Adrenal gland (tissue), 12 donors: Measurements from ENCODE around the gene COQ5. TPM values are rescaled to one million over a fixed set of nuclear protein-coding genes. Genes with fewer than 3 reads are reported as not detected.
A peak's percentile ranks its signal among the peaks of the same experiment; 100 is the strongest.

ENCODE experiments used
- DNase-seq, 7 donors: peaks; one replicate each; pipeline ENCODE4 v3.0.0-alpha.2; 2019 to 2020
- H3K27ac ChIP-seq, 5 donors: fragments of 200-600 bp; sonication (generic) in 4 of 5; 1 replicate in 3 of 5; 2 replicates in 2 of 5; pipeline versions ENCODE4 v1.5.1 to v1.8.0; 2016 to 2020; ENCODE audit warnings: mild to moderate bottlenecking in 1 of 5
- H3K27me3 ChIP-seq: fragments of 200-600 bp; 2 replicates; pipeline ENCODE4 v1.8.0; 2021
- H3K36me3 ChIP-seq, 2 donors: fragments of 200-600 bp; replicated peaks in 1 of 2; 1 replicate in 1 of 2; 2 replicates in 1 of 2; pipeline versions ENCODE4 v1.5.1 to v1.8.0; 2018 to 2022
- H3K4me1 ChIP-seq, 2 donors: fragments of 200-600 bp; replicated peaks in 1 of 2; 1 replicate in 1 of 2; 2 replicates in 1 of 2; pipeline versions ENCODE4 v1.5.1 to v1.8.0; 2018 to 2021
- H3K4me3 ChIP-seq, 4 donors: fragments of 200-600 bp; sonication (generic) in 3 of 4; one replicate each; pipeline ENCODE4 v1.5.1; 2016 to 2018
- H3K9me3 ChIP-seq, 3 donors: fragments of 200-600 bp; sonication (generic) in 1 of 3; replicated peaks in 1 of 3; 1 replicate in 2 of 3; 2 replicates in 1 of 3; pipeline versions ENCODE4 v1.5.1 to v1.8.0; 2016 to 2021
- CTCF ChIP-seq, 6 experiments: fragments of 450-650 bp in 4 of 6; fragments of 200-600 bp in 2 of 6; sonication (generic) in 1 of 6; IDR thresholded peaks; 1 replicate in 5 of 6; 2 replicates in 1 of 6; pipeline versions ENCODE4 v1.5.1 to v1.8.0; 2016 to 2021; ENCODE audit warnings: antibody characterized with exemption in 6 of 6, mild to moderate bottlenecking in 2 of 6, moderate library complexity in 1 of 6
- POLR2A ChIP-seq, 2 donors: fragments of 450-650 bp; IDR thresholded peaks; one replicate each; pipeline ENCODE4 v1.6.1; 2017; ENCODE audit warnings: antibody characterized with exemption in 2 of 2, mild to moderate bottlenecking in 2 of 2, moderate library complexity in 1 of 2
- WGBS, 4 donors: extraction: QIAGEN DNeasy Blood & Tissue Kit in 2 of 4; methylation state at CpG; one replicate each; pipeline versions ENCODE4 v1.1.5 to v1.1.7; 2013 to 2017; 5-methylcytosine and 5-hydroxymethylcytosine counted together
- intact Hi-C, 2 donors: fragments of 100-400 bp; cut with DNase I; formaldehyde crosslinking; loops; one replicate each; pipeline versions ENCODE4 v1.14.1 to v1.15.0; 2022 to 2023
- polyA plus RNA-seq, 3 donors: library from polyadenylated mRNA; stranded (reverse); fragments of 200-250 nt in 2 of 3; fragments of 350-450 nt in 1 of 3; fragmentation: Illumina TruSeq in 1 of 3; extraction: RNeasy Lipid Tissue Mini Kit (QIAGEN cat#74804) in 1 of 3; gene quantifications; one replicate each; pipeline ENCODE4 v1.2.3, GENCODE V29; 2013 to 2014
- total RNA-seq, 9 donors: library from RNA; depleted of rRNA in 4 of 9; stranded (reverse); fragments of >200 nt in 4 of 9; fragments of 120-200 nt in 1 of 9; fragmentation: NEBNext Ultra II Directional in 1 of 9; extraction: Animal tissue kit (Norgen Biotek cat#: 25700) in 1 of 9; gene quantifications; one replicate each; pipeline versions ENCODE4 v1.1.0 to v1.2.4, GENCODE V29; 2013 to 2023
- donor health status: healthy with polysubstance abuse.
- donor health status: Bipolar disorder and iron deficiency.
- donor health status: DM: yes; HTN: yes; CAD: no.
- donor health status: DM: no; HTN: no; CAD: no.
- donor health status: DM: no; HTN: no; CAD: no.
- donor health status: DM: yes; HTN: yes; CAD: no.

COQ5 gene
- total and polyA plus RNA-seq, 12 donors: 24.9 to 74.4 (median 34.7) TPM

DNA sequence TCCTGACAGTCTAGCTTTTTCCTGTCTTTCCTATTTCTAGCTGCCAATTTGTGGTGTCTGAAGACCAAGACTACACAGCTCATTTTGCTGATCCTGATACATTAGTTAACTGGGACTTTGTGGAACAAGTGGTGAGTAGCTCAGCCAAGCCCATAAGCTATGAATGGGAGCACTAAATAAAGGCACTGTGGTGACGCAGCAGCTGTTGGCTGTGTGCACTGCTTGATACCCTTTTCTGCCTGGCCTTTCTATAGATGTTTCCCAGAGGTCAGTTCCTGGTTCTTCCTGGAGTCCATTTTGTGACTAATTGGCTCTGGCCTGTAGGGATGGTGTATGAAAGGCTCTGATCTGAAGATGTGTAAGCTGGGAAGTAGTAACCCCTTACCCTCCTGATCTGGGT lies 25.7 kb upstream of the COQ5 start:
- DNase-seq: peak in 1 of 7 donors; percentile 5
- H3K9me3 ChIP-seq: no peaks in the 10 kb centered on the region
- TF ChIP-seq CTCF (IDR thresholded peaks at IDR 0.05) (no peak), POLR2A (IDR thresholded peaks at IDR 0.05) (no peak)
- intact Hi-C loops: no loop called here
- H3K36me3 ChIP-seq: peaks cover 0 to 71% of the 10 kb centered on the region in 2 donors
- H3K27me3 ChIP-seq: no peaks in the 10 kb centered on the region
- 77 to 94% (median 89%) methylated on average over 1 of the region's 1 CpG for WGBS, 4 donors
- H3K27ac ChIP-seq: peak overlapping the region in 2 of 5 donors; percentile 16 to 21
- peaks cover 17 to 30% of the 10 kb centered on the region in 2 donors for H3K4me1 ChIP-seq
- no peak overlapping the region for H3K4me3 ChIP-seq

DNA sequence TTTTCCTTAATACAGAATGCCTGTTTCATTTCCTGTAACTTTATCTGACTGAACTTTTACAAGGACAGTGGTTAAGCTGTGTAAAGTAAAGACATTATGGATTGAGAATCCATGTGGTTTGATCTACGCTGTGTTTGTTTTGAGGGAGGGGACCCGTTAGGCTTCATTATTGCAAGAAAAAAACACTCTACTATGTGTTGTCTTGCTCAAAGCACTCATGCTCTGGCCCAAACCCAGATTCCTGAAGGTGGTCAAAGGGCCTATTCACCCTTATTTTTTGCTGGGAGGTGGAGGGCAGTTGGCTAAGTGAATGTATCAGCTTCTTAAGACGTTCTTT lies 17.1 kb upstream of the COQ5 start:
- Histone ChIP-seq H3K27me3 (no peaks in the 10 kb centered on the region), H3K4me3 (no peak overlapping the region), H3K27ac (no peak overlapping the region), H3K9me3 (no peaks in the 10 kb centered on the region), H3K36me3 (peaks cover 0 to 44% of the 10 kb centered on the region in 2 donors), H3K4me1 (peaks cover 49 to 79% of the 10 kb centered on the region in 2 donors)
- no peak for TF ChIP-seq POLR2A (IDR thresholded peaks at IDR 0.05)
- no peak for TF ChIP-seq CTCF (IDR thresholded peaks at IDR 0.05)
- WGBS, 4 donors: 58 to 71% (median 66%) methylated on average over 3 of the region's 3 CpGs
- peak in 1 of 7 donors; percentile 9 for DNase-seq
- intact Hi-C loops: no loop called here

DNA sequence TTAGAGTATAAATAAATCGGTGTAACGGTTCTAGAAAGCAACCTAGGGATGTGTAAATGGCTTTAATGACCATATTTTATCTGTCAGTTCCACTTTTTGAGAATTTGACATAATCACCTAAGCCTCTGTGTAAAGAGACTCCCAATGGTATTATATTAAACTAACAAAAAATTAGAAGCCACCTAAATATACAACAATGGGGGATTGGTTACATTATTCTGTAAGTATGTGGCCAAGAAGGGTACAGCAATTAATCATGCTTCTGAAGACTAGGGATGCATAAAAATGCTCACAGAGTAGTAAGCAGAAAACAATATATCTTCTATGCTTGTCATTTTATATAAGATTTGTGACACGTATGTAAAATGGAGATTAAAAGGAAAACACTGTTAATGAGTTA lies 15.7 kb upstream of the COQ5 start:
- 82 to 90% (median 86%) methylated on average over 3 of the region's 3 CpGs for WGBS, 4 donors
- Histone ChIP-seq H3K9me3 (no peaks in the 10 kb centered on the region), H3K4me1 (peaks cover 49 to 79% of the 10 kb centered on the region in 2 donors), H3K4me3 (no peak overlapping the region), H3K36me3 (peaks cover 0 to 44% of the 10 kb centered on the region in 2 donors), H3K27ac (peak overlapping the region in 2 of 5 donors; percentile 17 to 50), H3K27me3 (no peaks in the 10 kb centered on the region)
- DNase-seq: no peak
- TF ChIP-seq POLR2A (IDR thresholded peaks at IDR 0.05): no peak
- no peak for TF ChIP-seq CTCF (IDR thresholded peaks at IDR 0.05)
- intact Hi-C loops: no loop called here

- no peaks in the 10 kb centered on the region for H3K27me3 ChIP-seq
- no peak overlapping the region for H3K4me3 ChIP-seq
- no peak for TF ChIP-seq CTCF (IDR thresholded peaks at IDR 0.05)
- TF ChIP-seq POLR2A (IDR thresholded peaks at IDR 0.05): no peak
- WGBS, 4 donors: 93 to 97% (median 94%) methylated on average over 5 of the region's 5 CpGs
- DNase-seq: no peak
- peaks cover 70 to 92% of the 10 kb centered on the region in 2 donors for H3K4me1 ChIP-seq
- H3K27ac ChIP-seq: peak overlapping the region in 3 of 5 donors; percentile 53 to 97 (median 57)
- H3K9me3 ChIP-seq: no peaks in the 10 kb centered on the region
- intact Hi-C loops: no loop called here
- peaks cover 0 to 19% of the 10 kb centered on the region in 2 donors for H3K36me3 ChIP-seq
Observed at GRCh38 chr12:120542166-120542565, 13.2 kb upstream of the COQ5 start.
